OCI-LY3 (cell line): ENCODE data around the gene CNTNAP2.

Source experiments
- H2AFZ ChIP-seq: fragments of 200-600, 300-600 bp; shearing (Covaris generic); 2 replicates; pipeline ENCODE4 v1.6.0; 2014; ENCODE audit warnings: antibody characterized with exemption, low read depth, low read length
- H3K27ac ChIP-seq: fragments of 200-600, 300-600 bp; sonication (generic); 2 replicates; pipeline ENCODE4 v1.5.1; 2014; ENCODE audit warnings: mild to moderate bottlenecking, low read length, moderate library complexity, mixed read lengths
- H3K27me3 ChIP-seq: fragments of 200-600, 300-600 bp; sonication (generic); 2 replicates; pipeline ENCODE4 v1.6.1; 2014; ENCODE audit warnings: low read depth, low read length, mixed read lengths
- H3K36me3 ChIP-seq: fragments of 200-600, 300-600 bp; sonication (generic); replicated peaks from 2 replicates; pipeline ENCODE3; 2014; ENCODE audit warnings: low read depth, low read length, mixed read lengths
- H3K4me1 ChIP-seq: fragments of 300-600, 200-600 bp; sonication (generic); 2 replicates; pipeline ENCODE4 v1.6.1; 2014; ENCODE audit warnings: low read length, mixed read lengths
- H3K4me2 ChIP-seq: fragments of 200-600, 300-600 bp; sonication (generic); 2 replicates; pipeline ENCODE4 v1.6.1; 2014; ENCODE audit warnings: low read length, mixed read lengths
- H3K4me3 ChIP-seq: fragments of 300-600, 200-600 bp; sonication (generic); 2 replicates; pipeline ENCODE4 v1.5.1; 2014; ENCODE audit warnings: antibody characterized with exemption, mild to moderate bottlenecking, low read length, moderate library complexity
- H3K79me2 ChIP-seq: fragments of 300-600, 200-600 bp; shearing (Covaris generic); 2 replicates; pipeline ENCODE4 v1.6.1; 2014; ENCODE audit warnings: mild to moderate bottlenecking, low read length, mixed read lengths
- H3K9ac ChIP-seq: fragments of 300-600, 200-600 bp; shearing (Covaris generic); 2 replicates; pipeline ENCODE4 v1.6.0; 2014; ENCODE audit warnings: mild to moderate bottlenecking, low read length, moderate library complexity
- H3K9me3 ChIP-seq: fragments of 200-600, 300-600 bp; shearing (Covaris generic); 2 replicates; pipeline ENCODE4 v1.6.1; 2014; ENCODE audit warnings: low read length, mixed read lengths; ENCODE audit not compliant: insufficient read depth
- H4K20me1 ChIP-seq: fragments of 200-600, 300-600 bp; sonication (generic); 2 replicates; pipeline ENCODE4 v1.6.1; 2016; ENCODE audit warnings: low read length, mixed read lengths; ENCODE audit not compliant: insufficient read depth
- CTCF ChIP-seq: fragments of 200-600, 300-600 bp; sonication (generic); IDR thresholded peaks from 2 replicates; pipeline ENCODE4 v1.5.1; 2014; ENCODE audit warnings: antibody characterized with exemption, low read length, low read depth
- EZH2phosphoT487 ChIP-seq: fragments of 200-600 bp; shearing (Covaris generic); IDR thresholded peaks from 2 replicates; pipeline ENCODE4 v1.6.1; 2018; ENCODE audit warnings: antibody characterized with exemption, mixed run types, low read depth

The CNTNAP2 gene

GRCh38 chr7:148093375-148094166 is 1977.0 kb downstream of the CNTNAP2 start:
- no peaks in the 10 kb centered on the region for H3K36me3 ChIP-seq
- H3K4me1 ChIP-seq = no peaks in the 10 kb centered on the region
- H2AFZ ChIP-seq = no peak overlapping the region
- H3K9ac ChIP-seq = no peak overlapping the region
- no peak overlapping the region for H3K4me2 ChIP-seq
- H3K27ac ChIP-seq = no peak overlapping the region
- no peaks in the 10 kb centered on the region for H4K20me1 ChIP-seq
- TF ChIP-seq CTCF (no peak), EZH2phosphoT487 (no peak)
- no peaks in the 10 kb centered on the region for H3K79me2 ChIP-seq
- no peaks in the 10 kb centered on the region for H3K9me3 ChIP-seq
- H3K4me3 ChIP-seq = no peak overlapping the region
- no peaks in the 10 kb centered on the region; the same call in 1 of the 2 replicates for H3K27me3 ChIP-seq

- no peak overlapping the region for H3K4me2 ChIP-seq
- no peaks in the 10 kb centered on the region for H3K4me1 ChIP-seq
- H3K79me2 ChIP-seq = no peaks in the 10 kb centered on the region
- H3K36me3 ChIP-seq = no peaks in the 10 kb centered on the region
- no peaks in the 10 kb centered on the region for H3K9me3 ChIP-seq
- TF ChIP-seq EZH2phosphoT487 (no peak), CTCF (no peak)
- no peak overlapping the region for H3K4me3 ChIP-seq
- H3K27me3 ChIP-seq = no peaks in the 10 kb centered on the region; the same call in 1 of the 2 replicates
- H3K27ac ChIP-seq = no peak overlapping the region
- no peak overlapping the region for H3K9ac ChIP-seq
- no peaks in the 10 kb centered on the region for H4K20me1 ChIP-seq
- H2AFZ ChIP-seq = no peak overlapping the region
Measured at GRCh38 chr7:148095066-148095465, 1978.5 kb downstream of the CNTNAP2 start.

- Histone ChIP-seq H3K4me1 (no peaks in the 10 kb centered on the region), H4K20me1 (no peaks in the 10 kb centered on the region), H3K4me2 (no peak overlapping the region), H3K9me3 (no peaks in the 10 kb centered on the region), H3K79me2 (no peaks in the 10 kb centered on the region), H3K27me3 (no peaks in the 10 kb centered on the region; the same call in 1 of the 2 replicates), H3K9ac (no peak overlapping the region), H3K27ac (no peak overlapping the region), H3K4me3 (no peak overlapping the region), H2AFZ (no peak overlapping the region), H3K36me3 (no peaks in the 10 kb centered on the region)
- no peak for TF ChIP-seq CTCF
- no peak for TF ChIP-seq EZH2phosphoT487
Measured at GRCh38 chr7:148104136-148104716, 1987.6 kb downstream of the CNTNAP2 start.

- no peaks in the 10 kb centered on the region; the same call in 1 of the 2 replicates for H3K27me3 ChIP-seq
- H4K20me1 ChIP-seq = no peaks in the 10 kb centered on the region
- no peak overlapping the region for H2AFZ ChIP-seq
- H3K27ac ChIP-seq = no peak overlapping the region
- H3K4me1 ChIP-seq = no peaks in the 10 kb centered on the region
- no peak for TF ChIP-seq EZH2phosphoT487
- TF ChIP-seq CTCF = no peak
- no peak overlapping the region for H3K4me3 ChIP-seq
- no peaks in the 10 kb centered on the region for H3K36me3 ChIP-seq
- no peak overlapping the region for H3K9ac ChIP-seq
- H3K4me2 ChIP-seq = no peak overlapping the region
- no peaks in the 10 kb centered on the region for H3K9me3 ChIP-seq
- no peaks in the 10 kb centered on the region for H3K79me2 ChIP-seq
Measured at GRCh38 chr7:148104924-148105323, 1988.3 kb downstream of the CNTNAP2 start.
